ENCODE measurements around the gene SDSL. TPM values are rescaled to one million over a fixed set of nuclear protein-coding genes. Genes with fewer than 3 reads are reported as not detected.

The SDSL gene
- total and polyA plus RNA-seq, 2 of the 13 experiments (the other 11 are each of a cell fraction or from before 2014, with no cell fraction given): 1.2 to 1.7 TPM

DNA sequence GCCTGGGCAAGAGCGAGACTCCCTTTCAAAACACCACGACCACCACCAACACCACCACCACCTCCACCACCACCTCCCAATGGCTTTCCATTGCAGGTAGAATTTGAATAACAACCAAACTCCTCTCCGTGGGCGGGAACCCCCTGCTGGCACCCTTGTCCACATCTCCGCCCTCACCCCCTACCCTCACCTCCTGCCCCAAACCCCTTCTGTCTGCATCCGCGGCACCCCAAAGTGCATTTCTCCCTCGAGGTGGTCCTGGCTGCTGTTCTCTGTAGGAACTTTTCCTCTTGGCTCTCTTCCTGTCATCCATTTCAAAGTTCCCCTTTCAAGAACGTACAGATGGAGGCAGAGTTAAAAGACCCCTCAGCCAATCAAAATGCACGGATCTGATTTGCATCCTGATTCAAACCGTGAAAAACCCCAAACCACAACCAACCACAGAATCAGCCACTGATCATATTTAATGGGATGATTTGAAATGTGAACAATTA, 3.8 kb downstream of the SDSL start (continued):
- no peak for TF ChIP-seq ETV5 (CRISPR knock-in tag; IDR thresholded peaks at IDR 0.05; ENCODE audit: borderline replicate concordance)
- TF ChIP-seq, protein P1, sequence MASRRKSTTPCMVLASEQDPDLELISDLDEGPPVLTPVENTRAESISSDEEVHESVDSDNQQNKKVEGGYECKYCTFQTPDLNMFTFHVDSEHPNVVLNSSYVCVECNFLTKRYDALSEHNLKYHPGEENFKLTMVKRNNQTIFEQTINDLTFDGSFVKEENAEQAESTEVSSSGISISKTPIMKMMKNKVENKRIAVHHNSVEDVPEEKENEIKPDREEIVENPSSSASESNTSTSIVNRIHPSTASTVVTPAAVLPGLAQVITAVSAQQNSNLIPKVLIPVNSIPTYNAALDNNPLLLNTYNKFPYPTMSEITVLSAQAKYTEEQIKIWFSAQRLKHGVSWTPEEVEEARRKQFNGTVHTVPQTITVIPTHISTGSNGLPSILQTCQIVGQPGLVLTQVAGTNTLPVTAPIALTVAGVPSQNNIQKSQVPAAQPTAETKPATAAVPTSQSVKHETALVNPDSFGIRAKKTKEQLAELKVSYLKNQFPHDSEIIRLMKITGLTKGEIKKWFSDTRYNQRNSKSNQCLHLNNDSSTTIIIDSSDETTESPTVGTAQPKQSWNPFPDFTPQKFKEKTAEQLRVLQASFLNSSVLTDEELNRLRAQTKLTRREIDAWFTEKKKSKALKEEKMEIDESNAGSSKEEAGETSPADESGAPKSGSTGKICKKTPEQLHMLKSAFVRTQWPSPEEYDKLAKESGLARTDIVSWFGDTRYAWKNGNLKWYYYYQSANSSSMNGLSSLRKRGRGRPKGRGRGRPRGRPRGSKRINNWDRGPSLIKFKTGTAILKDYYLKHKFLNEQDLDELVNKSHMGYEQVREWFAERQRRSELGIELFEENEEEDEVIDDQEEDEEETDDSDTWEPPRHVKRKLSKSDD (CRISPR knock-in tag; IDR thresholded peaks at IDR 0.05; ENCODE audit: low read depth): no peak
- TF ChIP-seq ZSCAN22 (CRISPR knock-in tag; IDR thresholded peaks at IDR 0.05): no peak
- no peak for TF ChIP-seq ARNTL (CRISPR knock-in tag; IDR thresholded peaks at IDR 0.05)
- TF ChIP-seq, protein P2, sequence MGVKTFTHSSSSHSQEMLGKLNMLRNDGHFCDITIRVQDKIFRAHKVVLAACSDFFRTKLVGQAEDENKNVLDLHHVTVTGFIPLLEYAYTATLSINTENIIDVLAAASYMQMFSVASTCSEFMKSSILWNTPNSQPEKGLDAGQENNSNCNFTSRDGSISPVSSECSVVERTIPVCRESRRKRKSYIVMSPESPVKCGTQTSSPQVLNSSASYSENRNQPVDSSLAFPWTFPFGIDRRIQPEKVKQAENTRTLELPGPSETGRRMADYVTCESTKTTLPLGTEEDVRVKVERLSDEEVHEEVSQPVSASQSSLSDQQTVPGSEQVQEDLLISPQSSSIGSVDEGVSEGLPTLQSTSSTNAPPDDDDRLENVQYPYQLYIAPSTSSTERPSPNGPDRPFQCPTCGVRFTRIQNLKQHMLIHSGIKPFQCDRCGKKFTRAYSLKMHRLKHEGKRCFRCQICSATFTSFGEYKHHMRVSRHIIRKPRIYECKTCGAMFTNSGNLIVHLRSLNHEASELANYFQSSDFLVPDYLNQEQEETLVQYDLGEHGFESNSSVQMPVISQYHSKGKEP (CRISPR knock-in tag; IDR thresholded peaks at IDR 0.05): no peak
- no peak for TF ChIP-seq PHF5A (CRISPR knock-in tag; IDR thresholded peaks at IDR 0.05; ENCODE audit: low read depth, unreplicated experiment)

DNA sequence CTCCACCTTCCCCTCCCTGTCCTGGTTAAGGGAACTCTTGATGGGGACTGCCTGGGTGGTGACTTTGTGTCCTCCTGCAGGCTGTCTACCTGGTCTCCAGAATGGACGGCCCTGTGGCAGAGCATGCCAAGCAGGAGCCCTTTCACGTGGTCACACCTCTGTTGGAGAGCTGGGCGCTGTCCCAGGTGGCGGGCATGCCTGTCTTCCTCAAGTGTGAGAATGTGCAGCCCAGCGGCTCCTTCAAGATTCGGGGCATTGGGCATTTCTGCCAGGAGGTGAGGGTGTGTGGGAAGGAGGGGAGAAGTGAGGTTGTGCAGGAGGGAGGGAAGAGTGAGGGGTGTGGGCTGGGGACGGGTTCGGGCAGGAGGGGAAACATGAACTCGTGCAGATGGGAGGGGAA, 5.7 kb downstream of the SDSL start:
- ChIA-PET CTCF (ENCODE audit: low intra/inter-chr PET ratio, low total read pairs) (no interaction called here), POLR2A (no interaction called here)
- intact Hi-C loops (cut with micrococcal nuclease; ENCODE audit: unreplicated experiment) (loop anchor here (10.0 kb wide), 1 partner anchor 233 kb away; no protein-coding TSS in a partner anchor), in situ Hi-C loops (cut with HindIII; ENCODE audit: extremely low pct_ligation_motif_present, low pct_unique_long_range_greater_than_20kb) (loop anchor here (5.0 kb wide), 1 partner anchor 121 kb away; no protein-coding TSS in a partner anchor)
- ATAC-seq: no peak
- Histone ChIP-seq H2AFZ (ENCODE audit: low read length) (no peak overlapping the region), H3K36me3 (replicated peaks in 1 of 2; ENCODE audit: control insufficient read depth in 1 of 2, insufficient read depth in 2 of 2, low read length in 2 of 2) (no peaks in the 10 kb centered on the region), H3K79me2 (ENCODE audit: insufficient read depth, low read length) (no peaks in the 10 kb centered on the region), H3K4me3 (replicated peaks in 1 of 3; ENCODE audit: insufficient read depth in 1 of 3, low read depth in 2 of 3, low read length in 3 of 3) (no peak overlapping the region), H4K20me1 (ENCODE audit: insufficient read depth, low read length) (no peaks in the 10 kb centered on the region), H3K4me2 (ENCODE audit: low read depth, low read length) (no peak overlapping the region), H3K27ac (ENCODE audit: extremely low read length, insufficient read depth, low read length) (no peak overlapping the region), H3K9ac (ENCODE audit: insufficient read depth, low read depth, low read length) (no peak overlapping the region), H3K4me1 (ENCODE audit: insufficient read depth, low read length) (peaks cover 7% of the 10 kb centered on the region), H3K9me3 (ENCODE audit: low read length) (no peaks in the 10 kb centered on the region), H3K27me3 (ENCODE audit: control insufficient read depth in 1 of 2, insufficient read depth in 2 of 2, low read length in 2 of 2) (no peaks in the 10 kb centered on the region)
- BruUV-seq (replicated peaks): no TSS peak
- 33% methylated on average over 8 of the region's 9 CpGs for WGBS (ENCODE audit: low lambda C conversion rate)
- FAIRE-seq: no peak
- DNase-seq (ENCODE audit: low spot score): no peak
- TF ChIP-seq, protein P3, sequence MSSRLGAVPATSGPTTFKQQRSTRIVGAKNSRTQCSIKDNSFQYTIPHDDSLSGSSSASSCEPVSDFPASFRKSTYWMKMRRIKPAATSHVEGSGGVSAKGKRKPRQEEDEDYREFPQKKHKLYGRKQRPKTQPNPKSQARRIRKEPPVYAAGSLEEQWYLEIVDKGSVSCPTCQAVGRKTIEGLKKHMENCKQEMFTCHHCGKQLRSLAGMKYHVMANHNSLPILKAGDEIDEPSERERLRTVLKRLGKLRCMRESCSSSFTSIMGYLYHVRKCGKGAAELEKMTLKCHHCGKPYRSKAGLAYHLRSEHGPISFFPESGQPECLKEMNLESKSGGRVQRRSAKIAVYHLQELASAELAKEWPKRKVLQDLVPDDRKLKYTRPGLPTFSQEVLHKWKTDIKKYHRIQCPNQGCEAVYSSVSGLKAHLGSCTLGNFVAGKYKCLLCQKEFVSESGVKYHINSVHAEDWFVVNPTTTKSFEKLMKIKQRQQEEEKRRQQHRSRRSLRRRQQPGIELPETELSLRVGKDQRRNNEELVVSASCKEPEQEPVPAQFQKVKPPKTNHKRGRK (CRISPR knock-in tag; IDR thresholded peaks at IDR 0.05): no peak
- no peak for TF ChIP-seq FOXO4 (CRISPR knock-in tag; conservative IDR thresholded peaks at IDR 0.05)
- TF ChIP-seq BHLHE40 (IDR thresholded peaks at IDR 0.05; ENCODE audit: low read length): no peak
- no peak for TF ChIP-seq TSC22D2 (CRISPR knock-in tag; IDR thresholded peaks at IDR 0.05; ENCODE audit: borderline replicate concordance)
- no peak for TF ChIP-seq ADNP (CRISPR knock-in tag; IDR thresholded peaks at IDR 0.05)
- no peak for TF ChIP-seq ZNF224 (CRISPR knock-in tag; IDR thresholded peaks at IDR 0.05)
- TF ChIP-seq ZNF136 (CRISPR knock-in tag; IDR thresholded peaks at IDR 0.05; ENCODE audit: low read depth): no peak
- TF ChIP-seq ZNF354B (CRISPR knock-in tag; IDR thresholded peaks at IDR 0.05): no peak
- TF ChIP-seq TP53 (CRISPR knock-in tag; conservative IDR thresholded peaks at IDR 0.05): no peak
- TF ChIP-seq ZKSCAN1 (IDR thresholded peaks at IDR 0.05; ENCODE audit: low read length): no peak
- no peak for TF ChIP-seq NCOA2 (CRISPR knock-in tag; IDR thresholded peaks at IDR 0.05)
